Urinary bladder (tissue), 4 donors: ENCODE data around the gene AKAP14. TPM values are rescaled to one million over a fixed set of nuclear protein-coding genes. Genes with fewer than 3 reads are reported as not detected.
"Not testable (repeated sequence)": the region's sequence is repeated elsewhere in the genome, so short reads cannot be mapped to it uniquely, and the experiment has no call there.

Experiments used
- DNase-seq: peaks from one replicate; pipeline ENCODE4 v3.0.0-alpha.2; 2015; ENCODE audit errors: extremely low spot score
- H3K27ac ChIP-seq: one replicate; pipeline ENCODE4 v1.5.1; 2013; ENCODE audit warnings: low read depth, mild to moderate bottlenecking, moderate library complexity
- H3K36me3 ChIP-seq: one replicate; pipeline ENCODE4 v1.6.1; 2013; ENCODE audit warnings: mild to moderate bottlenecking, moderate library complexity; ENCODE audit not compliant: insufficient read depth
- H3K4me1 ChIP-seq: one replicate; pipeline ENCODE4 v1.6.1; 2013; ENCODE audit warnings: mild to moderate bottlenecking, moderate library complexity; ENCODE audit not compliant: insufficient read depth
- H3K4me3 ChIP-seq: one replicate; pipeline ENCODE4 v1.5.1; 2013; ENCODE audit warnings: low read depth, low read length
- WGBS: extraction: QIAGEN DNeasy Blood & Tissue Kit; methylation state at CpG from one replicate; pipeline ENCODE4 v1.1.7; 2013; 5-methylcytosine and 5-hydroxymethylcytosine counted together
- polyA plus RNA-seq: library from polyadenylated mRNA; stranded (reverse); fragments of 200-250 nt; gene quantifications from one replicate; pipeline ENCODE4 v1.2.3, GENCODE V29; 2013
- total RNA-seq: library from RNA; depleted of rRNA; stranded (reverse); fragments of >200 nt; gene quantifications from one replicate; pipeline ENCODE4 v1.2.3, GENCODE V29; 2014
- donor health status: healthy with polysubstance abuse.
- donor health status: healthy.

The AKAP14 gene
- total and polyA plus RNA-seq, 2 donors = not detected

- Histone ChIP-seq H3K27ac (no peak overlapping the region), H3K36me3 (no peaks in the 10 kb centered on the region), H3K4me1 (no peaks in the 10 kb centered on the region), H3K4me3 (no peak overlapping the region)
- 64% methylated on average over 6 of the region's 6 CpGs for whole genome bisulfite sequencing
- no peak for DNase-seq
Observed at GRCh38 chrX:119945481-119945880, 49.8 kb downstream of the AKAP14 start.

DNA sequence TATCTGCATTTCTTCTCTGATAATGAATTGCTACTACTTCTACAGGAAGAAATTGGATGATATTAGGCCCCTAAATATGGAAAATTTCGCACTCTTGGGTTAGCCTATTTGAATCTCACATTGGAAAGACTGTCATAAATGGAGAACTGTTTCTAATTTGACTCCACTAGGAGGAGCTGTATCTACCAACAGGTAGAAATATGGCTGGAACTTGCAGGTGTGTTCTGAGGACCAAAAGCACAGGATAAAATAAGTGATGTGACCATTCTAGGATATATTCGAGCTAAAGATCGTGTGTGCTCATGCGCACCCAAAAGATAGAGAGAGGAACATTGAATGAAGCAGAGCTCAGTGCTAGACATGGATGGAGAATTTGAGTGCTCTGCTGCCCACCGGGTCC is 52.7 kb downstream of the AKAP14 start:
- no peaks in the 10 kb centered on the region for H3K36me3 ChIP-seq
- no peaks in the 10 kb centered on the region for H3K4me1 ChIP-seq
- DNase-seq = no peak
- WGBS = 85% methylated on average over 5 of the region's 5 CpGs
- no peak overlapping the region for H3K27ac ChIP-seq
- H3K4me3 ChIP-seq = no peak overlapping the region

DNA sequence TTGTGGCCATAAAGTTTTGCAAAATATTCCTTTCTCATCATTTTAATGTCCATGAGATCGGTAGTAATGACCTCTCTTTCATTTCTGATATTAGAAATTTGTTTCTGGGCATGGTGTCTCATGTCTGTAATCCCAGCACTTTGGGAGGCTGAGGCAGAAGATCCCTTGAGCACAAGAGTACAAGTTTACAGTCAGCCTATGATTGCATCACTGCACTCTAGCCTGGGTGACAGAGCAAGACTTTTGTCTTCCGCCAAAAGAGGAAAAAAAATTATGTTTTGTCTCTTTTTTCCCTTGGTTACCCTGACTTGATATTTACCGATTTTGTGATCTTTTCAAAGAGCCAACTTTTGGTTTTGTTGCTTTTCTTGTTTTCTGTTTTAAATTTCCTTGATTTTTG is 58.7 kb downstream of the AKAP14 start:
- H3K4me1 ChIP-seq = no peaks in the 10 kb centered on the region
- no peak for DNase-seq
- WGBS = 72% methylated on average over 3 of the region's 3 CpGs

GRCh38 chrX:119955807-119956570 is 60.3 kb downstream of the AKAP14 start:
- not testable (repeated sequence) for DNase-seq, H3K27ac ChIP-seq, H3K4me1 ChIP-seq, H3K4me3 ChIP-seq, H3K36me3 ChIP-seq
- 82% methylated on average over 21 of the region's 21 CpGs for WGBS

More for the DNA sequence above, 58.7 kb downstream of the AKAP14 start:
- Histone ChIP-seq H3K36me3 (no peaks in the 10 kb centered on the region), H3K4me3 (no peak overlapping the region), H3K27ac (no peak overlapping the region)

DNA sequence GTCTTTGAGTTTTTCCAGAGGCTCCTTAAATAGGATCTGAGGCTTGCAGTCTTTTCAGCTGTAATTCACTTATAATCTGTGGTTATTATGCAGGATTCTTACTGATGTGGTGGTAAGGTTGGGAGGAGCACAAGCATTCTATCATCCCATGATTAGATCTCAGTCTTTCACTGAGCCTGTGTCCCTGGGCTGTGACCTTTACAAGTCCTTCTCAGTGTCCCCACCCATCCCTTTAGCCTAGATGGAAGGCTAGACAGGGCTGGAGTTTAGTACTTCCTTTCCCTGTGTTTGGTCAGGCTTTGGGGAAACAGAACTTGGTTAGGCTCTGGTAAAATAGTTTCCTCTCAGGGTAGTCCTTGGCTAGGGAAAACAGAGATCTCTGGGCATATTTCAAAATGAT is 64.9 kb downstream of the AKAP14 start:
- no peaks in the 10 kb centered on the region for H3K36me3 ChIP-seq
- H3K4me3 ChIP-seq = no peak overlapping the region
- DNase-seq = no peak
- no peak overlapping the region for H3K27ac ChIP-seq
- H3K4me1 ChIP-seq = no peaks in the 10 kb centered on the region

DNA sequence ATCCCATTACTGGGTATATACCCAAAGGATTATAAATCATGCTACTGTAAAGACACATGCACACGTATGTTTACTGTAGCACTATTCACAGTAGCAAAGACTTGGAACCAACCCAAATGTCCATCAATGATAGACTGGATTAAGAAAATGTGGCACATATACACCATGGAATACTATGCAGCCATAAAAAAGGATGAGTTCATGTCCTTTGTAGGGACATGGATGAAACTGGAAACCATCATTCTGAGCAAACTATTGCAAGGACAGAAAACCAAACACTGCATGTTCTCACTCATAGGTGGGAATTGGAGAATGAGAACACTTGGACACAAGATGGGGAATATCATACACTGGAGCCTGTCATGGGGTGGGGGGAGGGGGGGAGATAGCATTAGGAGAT is 71.1 kb downstream of the AKAP14 start:
- H3K27ac ChIP-seq, DNase-seq, H3K36me3 ChIP-seq, H3K4me1 ChIP-seq, H3K4me3 ChIP-seq: not testable (repeated sequence)
- 94% methylated on average over 1 of the region's 1 CpG for WGBS

Other genes with a start within 250 kb of the AKAP14 start
- gene SEPTIN6, start 202.7 kb upstream of the AKAP14 start, total RNA-seq = 29.2 TPM
- gene SEPTIN6, start 202.7 kb upstream of the AKAP14 start, polyA plus RNA-seq = 25.5 TPM
- gene SOWAHD, start 137.3 kb upstream of the AKAP14 start, total RNA-seq = 0.26 TPM
- gene SOWAHD, start 137.3 kb upstream of the AKAP14 start, polyA plus RNA-seq = 0.25 TPM
- gene RPL39, start 104.3 kb upstream of the AKAP14 start, total RNA-seq = 2,621 TPM
- gene RPL39, start 104.3 kb upstream of the AKAP14 start, polyA plus RNA-seq = 4,581 TPM
- 3.7 TPM for gene UPF3B, start 42.9 kb upstream of the AKAP14 start, total RNA-seq
- 9.9 TPM for gene UPF3B, start 42.9 kb upstream of the AKAP14 start, polyA plus RNA-seq
- 7.8 TPM for gene RNF113A, start 24.2 kb upstream of the AKAP14 start, total RNA-seq
- gene RNF113A, start 24.2 kb upstream of the AKAP14 start, polyA plus RNA-seq = 16.0 TPM
- 87.9 TPM for gene NDUFA1, start 24.1 kb upstream of the AKAP14 start, total RNA-seq
- gene NDUFA1, start 24.1 kb upstream of the AKAP14 start, polyA plus RNA-seq = 120 TPM
- 11.5 TPM for gene NKAP, start 47.9 kb downstream of the AKAP14 start, total RNA-seq
- 6.8 TPM for gene NKAP, start 47.9 kb downstream of the AKAP14 start, polyA plus RNA-seq
- gene RHOXF2B, start 181.8 kb downstream of the AKAP14 start, total RNA-seq = not detected
- gene RHOXF2B, start 181.8 kb downstream of the AKAP14 start, polyA plus RNA-seq = not detected
- gene RHOXF1, start 220.0 kb downstream of the AKAP14 start, total RNA-seq = not detected
- gene RHOXF1, start 220.0 kb downstream of the AKAP14 start, polyA plus RNA-seq = not detected